Activated T-helper 9 cell treated with anti-CD3 and anti-CD28 coated beads, Interleukin-2, amount 50 U/mL, for 16 hours (primary cell): Measurements from ENCODE around the gene C11orf58.

Source experiments
- DNase-seq: peaks from one replicate; pipeline ENCODE4 v3.0.0-alpha.2; 2020; ENCODE audit warnings: low read depth

The C11orf58 gene

DNA sequence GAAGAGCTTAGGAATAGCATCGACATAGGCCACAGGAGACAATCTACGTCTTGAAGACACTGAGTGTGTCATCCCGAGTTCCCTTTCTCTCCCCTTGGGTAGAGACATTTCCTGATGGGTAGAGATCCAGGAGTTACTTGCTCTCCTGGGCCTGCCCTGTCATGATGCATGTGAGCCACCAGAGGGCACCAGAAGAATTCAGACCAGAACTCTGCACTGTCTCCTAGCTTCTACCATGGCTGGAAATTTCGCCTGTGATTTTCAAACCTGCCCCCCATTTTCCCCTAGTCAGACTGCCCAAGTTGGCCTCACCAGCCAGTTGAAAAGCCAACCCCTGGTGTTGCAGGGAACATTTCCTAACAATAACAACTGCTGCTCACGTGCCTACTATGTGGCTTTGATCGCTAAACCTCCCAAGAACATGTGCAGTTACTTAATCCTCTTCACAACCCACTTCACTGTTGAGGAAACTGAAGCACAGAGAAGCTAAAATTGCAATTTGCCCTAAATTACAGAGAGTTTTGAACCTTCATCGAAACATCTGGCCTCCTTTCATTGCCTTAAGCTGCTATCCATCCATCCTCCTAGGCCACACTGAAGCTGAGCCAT lies 47.2 kb downstream of the C11orf58 start:
- DNase-seq, result peak; percentile 24

DNA sequence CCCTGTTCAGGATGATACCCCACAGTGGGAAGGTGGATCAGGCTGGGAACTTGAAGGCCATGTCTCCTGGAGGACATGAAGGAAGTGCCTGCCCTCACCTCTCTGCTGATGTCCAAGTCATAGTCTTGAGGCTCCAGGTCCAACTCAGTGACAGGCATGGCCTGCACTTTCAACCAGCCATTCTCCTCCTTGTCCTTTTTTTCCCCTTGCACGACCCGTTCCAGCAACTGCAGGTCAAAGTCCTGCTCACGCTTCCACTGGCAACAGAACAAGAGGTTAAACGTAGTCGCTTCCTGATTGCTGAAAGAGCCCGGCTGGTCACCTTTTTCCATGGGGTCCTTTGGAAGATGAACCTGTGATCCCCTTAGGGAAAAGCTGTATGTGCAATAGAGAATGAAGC lies 47.7 kb downstream of the C11orf58 start:
- DNase-seq, result no peak

DNA sequence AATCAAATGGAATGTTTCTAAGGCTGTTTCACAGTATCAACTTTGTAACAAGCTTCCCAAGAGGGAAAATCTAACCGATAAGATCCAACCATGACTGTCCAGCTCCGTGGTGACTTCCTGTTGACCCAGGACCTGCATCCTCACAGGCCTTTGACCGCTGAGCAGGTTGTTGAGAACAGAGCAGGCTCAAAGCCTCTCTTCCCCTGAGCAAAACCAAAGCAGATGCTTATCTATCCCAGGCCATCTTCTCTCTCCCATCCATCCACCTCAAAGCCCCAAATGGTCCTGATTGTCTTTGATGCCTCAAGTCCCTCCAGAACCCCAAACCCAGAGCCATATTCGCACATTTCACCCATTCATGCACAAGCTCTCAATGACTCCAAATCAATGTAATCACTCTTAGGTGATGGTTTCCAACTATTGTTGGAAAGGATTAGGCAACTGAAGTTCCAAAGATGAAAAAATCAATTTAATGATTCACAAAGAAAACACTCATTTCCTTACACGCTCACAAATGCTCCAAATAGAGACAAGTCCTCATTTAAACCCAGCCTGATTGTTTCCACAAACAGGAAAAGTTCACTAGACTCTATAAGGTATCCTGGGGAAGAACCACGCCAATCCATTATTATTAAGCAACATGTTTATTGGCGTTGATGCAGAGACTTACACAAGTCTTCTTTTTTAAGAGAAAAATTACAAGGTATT lies 48.7 kb downstream of the C11orf58 start:
- DNase-seq, result no peak

DNA sequence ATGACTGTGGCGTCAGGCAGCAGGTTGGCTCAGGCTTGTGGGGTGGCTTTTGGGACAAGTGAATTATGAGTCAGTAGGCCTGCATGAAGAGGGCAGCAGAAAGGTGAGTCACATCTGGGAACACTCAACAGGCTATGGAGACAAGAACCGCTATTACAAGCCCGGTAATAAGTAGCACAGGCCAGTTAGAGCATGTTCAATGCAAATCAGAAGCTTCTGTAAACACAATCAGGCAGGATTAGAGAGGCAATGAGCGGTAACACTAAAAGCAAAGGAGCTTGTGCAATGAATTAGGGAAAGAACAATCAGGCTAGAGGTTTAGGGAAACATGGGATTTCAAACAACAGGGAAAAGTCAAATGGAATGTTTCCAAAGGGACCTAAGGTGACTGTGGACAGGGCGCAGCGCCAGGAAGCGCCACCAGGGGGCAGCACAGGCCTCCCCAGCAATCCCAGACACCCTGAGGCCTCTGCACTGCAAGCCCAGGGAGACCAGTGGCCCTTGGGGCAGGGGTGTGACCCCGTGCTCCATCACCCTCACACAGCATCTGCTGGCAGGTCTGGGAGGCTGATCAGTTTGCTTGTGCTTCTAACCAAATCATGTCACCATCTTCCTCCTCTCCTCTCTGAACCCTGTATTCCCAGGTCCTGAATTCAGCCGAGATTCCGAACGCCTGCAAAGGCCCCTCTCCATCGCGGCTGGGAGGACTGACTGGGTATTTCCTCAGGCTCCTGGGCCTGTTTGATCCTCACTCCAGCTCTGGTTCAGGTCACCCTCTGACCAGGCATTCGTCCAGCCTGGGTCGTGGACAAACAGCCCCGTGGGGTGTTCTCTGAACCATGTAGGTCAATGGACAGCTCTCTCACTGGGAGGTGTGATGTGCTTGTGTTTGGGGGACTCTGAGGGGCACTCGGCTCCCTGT lies 50.0 kb downstream of the C11orf58 start:
- DNase-seq, result peak; percentile 43

DNA sequence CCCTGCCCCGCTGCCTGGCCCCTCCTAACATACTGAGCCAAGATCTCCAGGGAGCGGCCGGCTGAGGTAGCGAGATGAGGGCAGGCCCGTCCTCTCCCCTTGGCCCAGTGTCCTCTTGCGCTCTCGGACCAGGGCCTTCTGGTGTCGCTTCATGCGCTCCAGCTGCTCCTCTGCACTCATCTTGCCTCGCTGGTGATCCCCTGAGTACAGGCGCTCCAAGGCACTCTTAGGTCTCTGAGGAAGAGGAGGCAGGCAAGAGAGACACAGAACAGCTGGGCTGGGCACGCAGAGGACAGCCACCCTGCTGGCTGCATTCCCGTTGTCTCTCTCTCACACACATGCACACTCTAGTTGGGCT lies 50.6 kb downstream of the C11orf58 start:
- DNase-seq, result no peak

DNA sequence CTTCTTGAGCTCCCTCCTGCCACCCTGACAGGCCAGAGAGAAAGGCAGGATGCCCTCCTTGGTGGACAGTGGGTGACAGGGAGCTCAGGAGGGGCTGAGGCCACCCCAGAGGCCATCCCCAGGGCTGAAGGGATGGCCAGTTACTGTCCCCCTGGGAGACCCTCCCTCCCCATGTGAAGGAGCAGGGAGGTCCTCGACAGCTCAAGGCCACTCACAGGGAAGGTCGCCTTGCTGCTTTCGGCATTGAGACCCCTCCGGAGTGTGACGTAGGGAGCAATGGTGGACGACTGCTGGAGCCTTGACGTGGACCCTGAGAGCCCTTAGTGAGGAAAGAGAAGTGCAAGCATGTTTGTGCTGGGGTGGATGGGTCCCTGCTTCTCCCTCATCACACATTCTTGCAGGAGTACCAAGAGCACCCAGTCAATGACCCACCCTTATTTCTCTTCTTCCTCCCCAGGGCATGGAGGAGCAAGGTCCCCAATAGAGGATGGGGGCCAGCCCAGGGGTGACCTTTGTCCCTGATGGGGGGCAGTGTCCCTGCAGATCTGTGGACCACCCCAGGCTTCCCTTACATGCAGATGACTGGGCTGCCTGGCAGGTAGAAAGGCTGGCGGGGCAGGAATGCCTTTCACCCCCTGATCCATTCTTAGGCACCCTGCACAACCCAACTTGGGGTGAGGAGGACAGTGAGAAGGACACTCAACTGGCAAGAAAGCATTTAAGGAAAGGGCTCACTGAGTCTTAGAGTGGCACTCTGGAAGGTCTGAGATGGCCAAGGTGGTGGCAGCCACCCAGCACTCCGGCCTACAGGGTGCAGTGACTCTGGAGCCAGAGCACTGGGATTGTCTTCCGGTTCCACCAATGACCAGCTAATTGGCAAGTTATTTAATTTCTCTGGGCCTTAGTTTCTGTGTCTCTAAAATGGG lies 51.4 kb downstream of the C11orf58 start:
- DNase-seq, result no peak

DNA sequence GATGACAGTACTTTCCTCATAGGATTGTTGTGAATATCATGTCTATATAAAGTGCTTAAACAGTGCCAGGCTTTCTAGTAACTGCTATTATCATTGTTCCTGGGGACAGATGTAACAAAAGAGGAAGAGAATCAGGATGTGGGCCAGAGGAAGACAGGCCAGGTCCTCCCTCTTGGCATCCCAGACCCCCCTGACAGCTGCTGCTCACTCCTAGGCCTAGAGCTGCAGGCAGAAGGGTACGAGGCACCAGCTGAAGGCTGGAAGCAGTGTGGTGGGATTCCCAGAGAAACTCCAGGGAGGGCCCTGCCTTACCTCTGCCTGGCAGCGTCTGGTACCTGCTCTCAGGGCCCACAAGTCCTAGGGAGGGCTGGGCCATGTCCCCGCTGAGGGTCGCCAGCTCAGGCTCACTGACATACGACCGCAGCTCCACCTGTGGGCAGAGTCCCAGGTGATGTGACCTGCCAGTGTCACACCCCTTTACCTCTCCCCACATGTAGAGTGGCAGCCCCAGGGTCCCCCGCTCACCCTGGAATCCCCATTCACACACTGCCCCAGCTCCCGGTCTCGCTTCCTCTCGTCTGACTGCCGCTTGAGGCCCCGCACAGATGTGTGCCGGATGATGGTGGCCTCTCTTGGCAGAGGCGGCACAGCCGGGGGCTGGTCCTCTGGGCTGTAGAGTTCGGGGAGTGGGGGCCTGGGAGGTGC lies 52.2 kb downstream of the C11orf58 start:
- no peak for DNase-seq

DNA sequence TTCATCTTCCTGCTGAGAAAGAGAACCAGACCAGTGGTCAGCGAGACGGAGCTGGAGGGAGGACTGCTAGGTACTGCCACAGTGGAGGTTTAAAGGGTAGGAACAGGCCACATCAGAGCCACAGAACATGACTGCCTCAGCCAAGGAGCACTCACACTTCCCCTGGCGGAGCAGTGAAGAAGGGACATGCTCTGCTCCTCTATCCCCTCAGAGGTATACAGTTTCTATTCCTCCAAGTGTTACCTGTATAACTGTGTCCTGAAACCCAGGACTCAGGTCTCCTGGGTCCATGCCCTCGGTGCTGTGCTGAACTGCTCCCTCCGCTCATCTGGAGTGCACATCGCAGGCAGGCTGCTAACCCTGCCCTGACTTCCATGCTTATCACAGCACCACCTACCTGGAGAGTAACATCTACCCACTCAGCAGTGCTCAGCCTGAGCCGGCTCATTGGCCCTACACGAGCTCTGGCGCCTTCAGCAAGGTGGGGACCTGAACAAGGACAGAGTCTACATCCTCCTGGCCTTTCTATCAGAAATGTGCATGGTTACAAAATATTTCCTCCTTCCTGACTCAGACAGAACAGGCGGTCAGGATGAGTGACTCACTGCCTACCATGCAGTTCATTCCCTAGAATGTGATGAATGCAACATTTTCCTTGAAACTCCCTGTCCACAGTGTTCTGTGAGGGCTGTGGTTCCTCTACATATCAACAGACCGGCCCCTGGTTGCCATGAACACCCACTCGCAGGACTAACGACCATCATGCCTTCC lies 52.9 kb downstream of the C11orf58 start:
- no peak for DNase-seq

DNA sequence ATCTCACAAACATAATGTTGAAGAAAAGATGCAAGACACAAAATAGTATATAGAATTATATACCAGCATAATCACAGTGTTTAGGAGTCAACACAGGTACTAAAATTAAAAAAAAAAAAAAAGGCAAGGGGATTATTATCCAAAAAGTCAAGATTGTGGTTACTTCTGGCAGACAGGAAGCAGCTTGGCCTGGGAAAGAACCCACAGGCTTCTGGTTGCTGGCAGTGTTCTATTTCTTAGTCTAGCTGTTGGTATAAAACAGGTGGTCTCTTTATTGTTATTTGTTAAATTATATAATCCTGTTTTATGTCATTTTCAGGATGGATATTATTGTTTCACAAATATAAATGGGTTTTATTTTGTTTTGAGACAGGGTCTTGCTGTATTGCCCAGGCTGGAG lies 54.0 kb downstream of the C11orf58 start:
- DNase-seq, result no peak

DNA sequence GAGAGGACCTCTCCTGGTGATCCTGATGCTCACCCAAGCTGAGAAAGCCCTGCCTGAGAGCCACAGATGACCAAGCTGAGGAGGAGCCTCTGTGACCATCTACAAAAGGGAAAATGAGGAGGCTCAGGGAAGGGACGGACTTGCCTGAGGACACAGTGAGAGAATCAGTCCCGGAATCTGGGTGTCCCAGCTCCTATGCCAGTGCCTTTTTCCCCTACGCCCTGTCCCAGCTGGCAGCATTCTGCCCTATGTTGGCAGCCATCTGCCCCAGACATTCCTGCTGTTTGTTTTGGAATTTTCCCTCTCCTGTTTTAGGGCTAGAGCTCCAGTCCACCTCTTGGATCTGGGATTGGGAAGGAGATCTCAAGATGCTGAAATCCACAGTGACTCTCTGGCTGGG lies 54.6 kb downstream of the C11orf58 start:
- no peak for DNase-seq

DNA sequence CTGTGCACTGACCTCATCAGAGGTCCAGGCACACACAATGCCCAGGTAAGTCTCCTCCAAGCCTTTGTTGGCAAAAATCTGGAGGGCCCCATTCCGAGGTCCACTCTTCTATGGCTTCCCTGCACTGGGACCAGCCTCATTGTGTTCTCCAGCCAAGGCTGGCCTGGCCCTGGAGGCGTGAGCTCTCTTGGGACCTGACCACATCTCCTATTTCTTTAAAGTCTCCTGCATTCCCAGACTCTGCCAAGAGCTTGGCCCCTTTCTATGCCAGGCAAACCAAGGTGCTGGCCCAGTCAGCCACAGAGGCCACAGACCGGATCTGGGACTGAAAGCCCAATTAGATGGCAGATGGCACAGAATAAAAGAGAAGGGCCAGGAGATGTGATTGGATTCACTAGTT lies 55.1 kb downstream of the C11orf58 start:
- DNase-seq, result no peak

DNA sequence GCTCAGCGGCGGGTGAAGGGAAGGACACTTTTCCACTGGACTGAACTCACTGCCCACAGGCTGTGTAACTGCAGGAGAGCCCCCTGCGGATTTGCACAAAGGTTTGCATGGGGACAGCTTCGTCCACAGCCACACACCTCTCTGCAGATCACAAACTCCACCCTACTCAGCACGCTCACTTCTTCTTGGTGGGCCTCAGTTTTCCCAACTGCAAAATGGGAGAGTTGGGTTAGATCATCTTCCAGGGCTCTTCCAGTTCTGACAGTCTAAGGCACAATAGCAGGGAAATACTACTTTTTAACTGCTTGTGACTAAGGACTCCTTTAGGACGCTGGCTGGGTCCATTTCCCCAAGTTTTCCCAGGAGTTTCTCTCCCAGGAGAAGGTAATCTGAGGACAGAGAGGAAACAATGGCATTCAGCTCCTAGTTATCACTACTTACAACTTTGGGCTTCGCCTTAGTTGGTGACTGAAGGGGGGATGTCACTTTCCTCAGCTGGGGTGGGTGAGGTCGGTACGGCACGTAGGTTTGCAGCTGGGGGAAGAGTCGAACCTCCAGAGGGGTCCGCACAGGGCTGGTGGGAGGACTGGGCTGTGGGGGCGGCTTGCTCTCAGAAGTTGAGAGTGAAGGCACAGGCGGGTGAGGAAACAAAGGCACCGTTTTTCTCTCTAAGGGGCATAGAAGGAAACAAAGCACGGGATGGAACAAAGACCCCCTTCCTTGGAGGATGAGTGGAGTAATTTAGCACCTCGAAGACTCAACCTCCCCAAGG lies 55.8 kb downstream of the C11orf58 start:
- no peak for DNase-seq

DNA sequence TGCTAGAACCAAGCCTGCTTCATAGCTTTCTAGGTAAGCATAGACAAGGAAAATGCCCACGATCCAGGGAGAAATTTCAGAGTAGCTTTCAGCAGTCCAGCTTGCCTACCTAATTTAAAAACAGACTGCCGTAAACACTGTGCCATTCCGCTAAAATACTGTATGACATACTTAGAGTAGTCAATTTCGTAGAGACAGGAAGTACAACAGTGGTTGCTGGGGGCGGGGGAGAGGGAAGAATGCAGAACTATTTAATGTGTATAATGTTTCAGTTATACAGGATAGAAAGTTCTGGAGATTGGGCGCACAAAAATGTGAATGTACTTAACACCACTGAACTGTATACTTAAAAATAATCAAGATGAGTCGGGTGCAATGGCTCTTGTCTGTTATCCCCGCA lies 56.7 kb downstream of the C11orf58 start:
- DNase-seq, result no peak

DNA sequence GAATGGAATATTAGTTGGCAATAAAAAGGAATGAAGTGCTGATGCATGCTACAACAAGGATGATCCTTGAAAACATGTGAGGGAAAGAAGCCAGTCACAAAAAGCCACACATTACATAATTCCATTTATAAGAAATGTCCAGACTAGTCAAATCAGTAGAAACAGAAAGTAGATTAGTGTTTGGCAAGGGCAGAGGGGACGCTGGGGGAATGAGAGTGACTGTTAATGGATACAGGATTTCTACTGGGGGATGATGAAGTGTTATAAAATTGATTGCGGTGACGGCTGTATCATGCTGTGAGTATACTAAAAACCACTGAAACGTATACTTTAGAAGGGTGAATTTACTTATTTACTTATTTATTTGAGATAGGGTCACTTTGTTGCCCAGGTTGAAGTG lies 57.9 kb downstream of the C11orf58 start:
- DNase-seq, result no peak

DNA sequence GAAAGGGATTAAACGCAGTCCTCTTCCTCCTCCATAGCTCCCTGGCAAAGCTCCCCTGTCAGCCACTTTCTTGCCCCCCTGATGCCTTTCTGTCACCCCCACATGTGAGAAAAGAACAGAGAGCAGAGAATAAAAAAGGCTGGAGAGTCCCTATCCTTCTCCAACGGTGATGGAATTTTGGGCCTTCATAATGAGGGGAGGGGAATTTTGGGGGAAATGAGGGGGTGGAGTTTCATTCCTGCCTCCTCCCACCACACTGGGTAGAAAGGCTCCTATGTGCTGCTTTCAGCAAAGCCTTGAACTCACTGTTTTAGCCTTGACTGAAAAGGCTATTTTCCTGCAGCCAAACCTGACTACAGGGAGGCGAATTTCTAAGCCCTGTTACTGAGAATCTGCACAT lies 59.3 kb downstream of the C11orf58 start:
- no peak for DNase-seq

DNA sequence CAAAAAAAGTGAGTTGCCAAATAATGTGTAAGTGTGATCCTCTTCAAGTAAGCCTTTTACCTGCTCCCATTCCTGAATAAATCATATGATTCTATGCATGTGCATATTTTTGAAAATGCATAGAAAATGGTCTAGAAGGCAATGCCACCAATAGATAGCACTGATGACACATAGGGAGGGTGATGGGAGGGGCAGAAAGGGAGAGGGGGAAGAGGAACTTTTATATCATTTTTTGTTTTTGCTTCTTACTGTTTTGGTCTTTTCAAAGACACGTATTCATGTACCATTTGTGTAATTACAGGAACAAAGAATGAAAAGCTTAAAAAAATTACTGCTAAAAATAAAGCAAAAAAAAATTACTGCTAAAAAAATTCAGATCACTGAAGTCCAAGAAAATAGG lies 60.8 kb downstream of the C11orf58 start:
- no peak for DNase-seq

DNA sequence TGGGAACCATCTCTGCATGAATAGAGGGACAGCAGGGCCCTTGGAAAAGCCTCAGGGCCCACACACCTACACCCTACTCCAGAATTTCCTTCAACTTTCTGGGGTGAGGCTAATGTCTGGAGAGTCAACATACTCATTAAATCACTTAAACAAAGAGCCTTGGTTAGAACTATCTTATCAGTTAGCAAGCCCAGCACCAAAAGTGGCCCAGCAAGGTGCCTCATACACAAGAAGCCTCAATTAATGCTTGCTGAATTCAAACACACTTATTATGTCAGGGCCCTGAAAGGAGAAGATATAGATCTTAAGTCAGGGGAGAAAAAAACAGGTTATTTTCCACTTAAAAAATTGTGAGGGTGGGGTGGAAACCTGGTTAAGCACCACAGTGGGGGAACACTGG lies 61.4 kb downstream of the C11orf58 start:
- DNase-seq, result no peak

DNA sequence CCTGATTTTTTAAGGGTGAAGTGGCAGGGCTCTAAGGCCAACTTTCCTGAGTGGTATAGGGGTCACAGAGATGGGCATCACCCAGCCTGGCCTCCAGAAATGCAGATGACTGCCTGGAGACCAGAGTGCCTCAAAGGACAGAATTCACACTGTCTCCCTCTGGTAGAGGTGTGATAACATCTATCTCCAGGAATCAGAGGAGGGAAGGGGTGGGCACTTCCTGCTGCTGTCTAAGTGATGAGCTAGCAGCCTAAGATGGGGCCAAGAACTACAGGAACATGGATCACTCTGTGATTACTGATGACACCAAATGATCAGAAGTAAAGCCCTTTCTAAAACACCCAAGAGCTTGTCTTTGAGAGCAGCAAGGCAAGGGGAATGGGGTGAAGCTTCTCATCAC lies 61.9 kb downstream of the C11orf58 start:
- DNase-seq, result no peak

DNA sequence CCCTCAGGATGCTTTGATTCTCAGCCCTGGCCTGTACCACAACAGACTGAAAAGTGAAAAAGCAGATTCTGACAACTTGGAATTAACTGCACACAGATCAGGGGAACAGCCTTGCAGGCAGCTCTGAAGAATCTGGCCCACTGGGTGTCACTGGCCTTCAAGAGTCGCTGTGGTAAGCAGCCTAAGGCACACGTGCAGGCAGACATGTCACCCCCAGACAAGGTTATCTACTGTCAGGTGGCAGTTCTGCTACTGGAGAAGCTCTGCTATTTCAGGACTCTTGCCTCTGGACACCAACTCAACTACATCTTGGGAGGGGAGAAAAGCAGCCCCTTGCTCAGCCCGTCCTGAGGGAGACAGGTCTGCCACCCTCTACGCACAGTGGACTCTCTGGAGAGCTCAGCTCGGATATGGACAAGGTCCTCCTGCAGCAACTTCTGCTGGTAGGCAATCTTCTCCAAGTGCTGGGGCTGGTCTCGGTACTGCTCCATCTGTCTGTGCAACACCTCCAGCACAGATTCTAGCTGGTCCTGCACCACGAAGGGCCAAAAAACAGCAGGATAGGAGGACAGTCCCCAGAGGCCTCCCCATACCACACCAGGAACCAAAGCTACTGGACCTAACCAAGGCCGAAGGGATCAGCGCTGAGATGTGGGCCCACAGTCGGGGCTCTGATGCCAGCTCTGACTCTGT lies 63.0 kb downstream of the C11orf58 start:
- DNase-seq, result no peak
